ENCODE results near the gene OPCML. TPM values are rescaled to one million over a fixed set of nuclear protein-coding genes. Genes with fewer than 3 reads are reported as not detected.

OPCML gene
- total RNA-seq, 1 donor from 2014 or later = 0.58 TPM

DNA sequence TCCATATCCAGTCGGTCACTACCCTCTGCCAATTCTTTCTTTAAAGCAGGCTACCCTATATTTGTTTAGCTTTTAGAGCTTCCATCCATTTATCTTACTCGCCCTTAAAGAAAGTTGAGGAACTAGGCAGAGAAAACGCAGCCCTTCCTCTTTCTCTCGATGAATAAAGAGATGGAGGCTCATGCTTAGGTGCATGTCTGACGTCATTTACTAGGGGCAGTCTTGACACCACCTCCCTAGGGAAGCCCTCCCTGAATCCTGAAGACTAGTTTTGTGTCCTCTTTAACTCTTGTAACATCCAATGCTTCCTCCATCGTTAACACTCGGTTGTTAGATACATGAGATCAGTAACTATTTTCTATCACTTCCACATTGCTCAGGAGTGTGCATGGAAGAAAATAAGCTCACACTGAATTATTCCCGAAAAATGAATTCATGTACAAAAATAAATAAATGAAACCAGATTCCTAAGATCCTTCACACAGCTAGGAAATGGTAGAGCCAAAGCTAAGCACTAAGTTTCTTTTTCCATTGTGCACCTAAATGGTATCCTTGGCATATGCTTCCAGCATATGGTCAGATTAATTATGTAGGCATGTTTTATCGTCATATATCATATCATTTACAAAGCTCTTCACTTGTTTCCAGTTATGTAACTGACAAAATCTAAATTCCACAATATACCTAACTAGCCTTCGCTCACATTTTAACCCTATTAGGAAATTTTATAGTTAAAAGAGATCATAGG is 291.2 kb downstream of the OPCML start:
- DNase-seq (ENCODE audit: extremely low read depth, low read depth, low spot score) = no peak

DNA sequence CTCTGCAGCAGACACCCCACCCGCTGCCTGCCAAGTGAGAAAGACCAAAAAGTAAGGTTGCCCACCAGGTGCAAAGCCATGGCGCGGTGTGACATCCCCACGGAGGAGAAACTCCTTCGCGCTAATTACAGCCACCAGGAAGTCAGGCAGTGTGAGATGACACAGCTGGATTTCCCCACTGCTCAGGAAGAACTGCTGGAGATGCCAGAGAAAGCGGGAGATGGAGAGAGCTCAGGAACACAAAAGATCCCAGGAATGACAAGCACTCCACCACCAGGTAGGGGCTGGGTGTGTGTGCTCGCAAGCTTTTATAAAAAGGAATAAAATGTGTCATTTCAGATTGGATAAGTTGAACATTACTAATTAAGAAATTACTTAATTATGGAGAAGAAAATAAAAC is 292.7 kb downstream of the OPCML start:
- no peak for DNase-seq (ENCODE audit: extremely low read depth, low read depth, low spot score)

DNA sequence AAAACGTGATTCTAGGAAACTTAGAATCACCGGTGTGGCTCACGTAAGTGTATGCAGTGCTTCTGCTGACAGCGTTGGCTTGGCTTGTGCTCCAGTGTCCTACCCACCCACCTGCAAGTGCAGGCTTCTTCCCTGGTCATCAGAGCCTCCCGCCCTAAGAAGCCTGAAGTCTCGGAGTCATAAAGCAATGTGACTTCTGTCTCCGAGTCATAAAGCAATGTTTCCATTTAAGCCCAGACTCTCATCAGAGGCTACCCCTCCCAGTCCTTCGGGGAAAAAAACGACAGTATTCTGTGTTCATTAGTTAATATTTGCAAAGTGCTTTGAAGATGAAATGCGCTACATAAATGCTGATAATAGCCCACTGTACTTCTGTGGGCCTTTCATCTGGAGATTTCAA is 293.8 kb downstream of the OPCML start:
- DNase-seq (ENCODE audit: extremely low read depth, low read depth, low spot score) = no peak

DNA sequence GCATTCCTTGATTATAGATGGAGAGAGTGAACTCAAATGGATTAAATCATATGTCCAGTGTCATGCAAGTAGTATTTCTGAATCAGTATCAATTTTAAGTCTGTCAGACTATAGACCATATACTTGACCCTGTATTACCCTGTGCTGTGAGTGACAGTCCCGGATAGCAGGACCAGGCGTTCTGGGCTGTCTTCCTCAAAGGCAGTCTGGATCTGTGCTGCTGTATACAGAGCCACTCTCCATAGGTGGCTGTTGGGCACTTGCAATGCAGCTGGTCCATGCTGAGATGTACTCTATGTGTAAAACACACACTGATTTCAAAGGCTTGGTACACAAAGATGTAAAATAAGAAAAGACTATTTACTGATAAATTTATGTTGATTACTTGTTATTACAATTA is 294.3 kb downstream of the OPCML start:
- DNase-seq (ENCODE audit: extremely low read depth, low read depth, low spot score) = no peak

- DNase-seq (ENCODE audit: extremely low read depth, low read depth, low spot score) = no peak
Measured at GRCh38 chr11:133235381-133235780, 296.9 kb downstream of the OPCML start.

GRCh38 chr11:133234883-133235282 is 297.4 kb downstream of the OPCML start:
- DNase-seq (ENCODE audit: extremely low read depth, low read depth, low spot score) = no peak

GRCh38 chr11:133232665-133233064 is 299.6 kb downstream of the OPCML start:
- DNase-seq (ENCODE audit: extremely low read depth, low read depth, low spot score) = no peak

GRCh38 chr11:133230431-133230830 is 301.9 kb downstream of the OPCML start:
- DNase-seq (ENCODE audit: extremely low read depth, low read depth, low spot score) = no peak

DNA sequence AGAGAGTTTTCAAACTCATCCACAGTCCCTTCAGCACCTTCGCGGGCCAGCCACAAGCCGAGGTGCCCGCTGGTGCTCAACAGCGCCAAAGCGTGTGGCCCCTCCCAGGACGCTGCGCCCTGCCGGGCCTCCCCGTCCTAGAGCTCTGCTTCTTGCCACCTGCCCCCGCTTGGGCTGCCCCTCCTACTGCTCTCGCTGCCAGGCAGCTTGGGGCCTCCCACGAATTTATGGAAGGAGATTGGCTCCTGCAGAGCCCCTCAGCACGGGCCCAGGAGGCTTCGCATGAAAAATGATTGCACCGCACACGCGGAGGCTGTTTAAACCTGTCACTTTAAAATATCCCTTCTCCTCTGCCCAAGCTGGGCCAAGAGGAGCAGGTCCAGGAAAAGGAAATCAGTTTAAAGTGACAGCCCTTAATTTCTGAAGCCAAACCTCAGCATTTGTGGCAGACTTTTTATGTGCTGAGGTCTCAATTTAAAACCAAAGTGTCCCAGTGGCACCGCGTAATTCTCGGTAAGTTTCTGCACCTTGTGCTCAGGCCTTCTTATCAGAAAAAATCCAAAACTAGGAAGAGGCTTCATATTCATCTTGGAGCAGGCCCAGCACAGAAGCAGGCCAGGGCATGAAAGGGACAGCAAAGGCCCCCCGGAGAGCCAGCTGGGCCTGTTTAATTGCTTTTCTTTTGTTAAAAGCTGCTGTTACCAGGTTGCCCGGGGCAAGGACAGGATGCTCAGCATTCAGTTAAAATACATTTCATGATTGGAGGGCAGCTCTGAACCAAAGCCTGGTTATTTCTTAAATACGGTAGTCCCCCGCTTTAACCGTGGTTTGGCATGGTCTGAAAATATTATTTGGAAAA is 303.6 kb downstream of the OPCML start:
- DNase-seq (ENCODE audit: extremely low read depth, low read depth, low spot score) = no peak

- DNase-seq (ENCODE audit: extremely low read depth, low read depth, low spot score) = no peak
Measured at GRCh38 chr11:133227632-133228111, 304.6 kb downstream of the OPCML start.

DNA sequence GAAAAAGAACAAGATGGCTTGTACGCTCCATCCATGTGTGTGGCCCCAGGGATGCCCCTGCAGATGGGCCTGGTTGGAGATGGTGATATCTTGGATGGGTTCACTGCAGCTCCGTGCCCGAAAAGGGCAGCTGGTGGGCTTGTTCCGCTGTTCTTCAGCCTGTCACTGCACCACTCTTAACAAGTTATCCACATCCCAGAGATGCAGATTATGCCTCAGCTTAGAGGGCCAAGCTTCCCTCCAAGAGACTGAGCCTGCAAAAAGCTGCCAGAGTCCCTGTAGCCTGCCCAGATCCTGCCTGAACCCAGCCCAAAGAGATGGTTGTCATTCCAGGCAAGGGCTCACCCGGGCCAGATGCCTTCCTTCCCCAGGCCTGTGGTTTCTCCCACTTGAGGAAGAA is 308.0 kb downstream of the OPCML start:
- no peak for DNase-seq (ENCODE audit: extremely low read depth, low read depth, low spot score)

DNA sequence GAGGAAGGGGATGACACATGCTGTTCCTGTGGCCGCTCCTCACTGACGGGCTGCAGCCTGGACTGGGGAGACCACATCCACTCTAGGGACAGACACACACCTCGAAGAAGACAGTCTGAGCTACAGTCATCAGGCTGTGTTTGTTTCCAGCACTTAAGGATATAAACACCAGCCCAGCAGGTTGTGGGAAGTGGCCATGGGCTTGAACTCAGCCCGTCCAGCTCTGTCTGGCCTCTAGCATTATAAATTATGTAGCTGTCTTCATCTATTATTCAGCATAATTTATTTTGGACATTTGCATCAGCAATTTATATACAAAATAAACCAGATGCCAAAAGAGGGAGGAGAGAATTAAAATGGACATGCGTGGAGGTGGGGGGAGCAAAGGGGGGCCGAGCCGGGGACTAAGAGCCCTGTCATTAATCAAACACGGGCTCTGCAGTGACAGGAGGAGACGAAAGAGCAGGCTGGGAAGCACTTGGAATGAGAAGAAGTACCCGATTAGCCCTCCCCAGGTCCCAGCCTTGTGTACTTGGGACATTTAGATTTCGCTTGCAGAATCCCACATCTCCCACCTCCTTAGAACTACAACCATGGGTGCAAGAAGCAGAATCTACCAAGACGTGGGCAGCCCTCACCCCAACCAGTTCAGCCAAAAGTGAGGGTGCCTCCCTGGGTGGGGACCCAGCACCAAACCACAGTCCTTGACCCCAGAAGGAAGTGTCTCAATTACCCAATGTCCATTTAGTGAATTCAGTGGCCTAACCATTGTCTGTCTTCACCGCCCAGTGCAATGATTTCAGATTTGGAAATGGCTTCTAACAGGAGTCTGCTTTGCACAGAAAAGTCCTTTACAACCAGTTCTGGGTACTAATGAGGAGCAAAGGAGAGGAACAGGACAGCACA is 309.6 kb downstream of the OPCML start:
- DNase-seq (ENCODE audit: extremely low read depth, low read depth, low spot score) = no peak

DNA sequence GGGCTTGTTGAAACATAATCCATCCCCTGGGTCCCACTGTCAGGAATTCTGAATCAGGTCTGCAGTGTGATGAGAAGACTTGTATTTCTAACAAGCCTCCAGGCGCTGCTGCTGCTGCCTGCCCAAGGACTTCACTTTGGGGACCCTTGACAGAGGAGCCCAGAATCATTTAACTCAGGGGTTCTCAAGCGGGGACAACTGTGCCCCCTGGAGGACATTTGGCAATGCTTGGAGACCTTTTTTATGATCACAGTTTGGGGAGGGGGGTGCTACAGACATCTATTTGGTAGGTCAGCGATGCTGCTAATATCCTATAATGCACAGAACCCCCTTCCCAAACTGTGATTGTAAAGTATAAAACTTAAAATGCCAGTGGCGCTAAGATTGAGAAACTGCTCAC is 312.8 kb downstream of the OPCML start:
- no peak for DNase-seq (ENCODE audit: extremely low read depth, low read depth, low spot score)

DNA sequence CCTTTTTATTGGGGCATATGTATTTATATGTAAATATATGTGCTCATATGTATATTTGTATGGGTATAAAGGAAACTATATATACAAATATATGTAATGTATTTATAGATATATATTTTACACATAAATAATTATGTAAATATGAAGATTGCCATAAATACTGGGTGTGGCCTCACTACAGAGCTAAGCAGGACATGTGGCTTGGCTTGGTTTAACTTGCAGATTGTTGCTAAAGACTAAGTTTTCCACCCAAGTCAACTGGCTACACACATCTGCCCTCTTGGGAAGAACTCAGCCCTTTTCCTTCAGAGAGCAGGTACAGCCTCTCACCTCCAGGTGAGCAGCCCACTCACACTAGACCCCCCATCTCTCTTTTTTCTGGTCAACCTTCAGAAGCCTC is 315.5 kb downstream of the OPCML start:
- no peak for DNase-seq (ENCODE audit: extremely low read depth, low read depth, low spot score)

GRCh38 chr11:133215596-133216230 is 316.6 kb downstream of the OPCML start:
- DNase-seq (ENCODE audit: extremely low read depth, low read depth, low spot score) = no peak

DNA sequence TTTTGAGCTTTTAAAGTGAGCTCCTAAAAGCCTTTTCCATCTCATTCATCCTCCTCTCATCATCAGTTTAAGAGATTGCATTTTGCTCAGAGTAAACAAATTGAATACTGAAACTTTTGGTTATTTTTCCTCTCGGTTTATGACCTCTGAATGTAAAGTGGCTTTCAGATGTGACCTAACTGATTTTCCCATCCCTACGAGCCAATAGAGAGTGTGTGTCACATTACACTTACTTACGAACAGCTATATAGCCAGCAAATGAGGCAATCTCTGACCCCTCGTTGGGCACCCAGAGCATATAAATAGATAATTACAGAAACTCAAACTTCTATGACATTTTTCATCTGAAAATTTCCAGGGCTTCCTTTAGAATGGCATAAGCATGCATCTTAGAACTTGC is 317.7 kb downstream of the OPCML start:
- no peak for DNase-seq (ENCODE audit: extremely low read depth, low read depth, low spot score)

- DNase-seq (ENCODE audit: extremely low read depth, low read depth, low spot score) = no peak
Measured at GRCh38 chr11:133212201-133212600, 320.1 kb downstream of the OPCML start.

- DNase-seq (ENCODE audit: extremely low read depth, low read depth, low spot score) = no peak
Measured at GRCh38 chr11:133207995-133208394, 324.3 kb downstream of the OPCML start.

- DNase-seq (ENCODE audit: extremely low read depth, low read depth, low spot score) = no peak
Measured at GRCh38 chr11:133206313-133207005, 325.8 kb downstream of the OPCML start.

DNA sequence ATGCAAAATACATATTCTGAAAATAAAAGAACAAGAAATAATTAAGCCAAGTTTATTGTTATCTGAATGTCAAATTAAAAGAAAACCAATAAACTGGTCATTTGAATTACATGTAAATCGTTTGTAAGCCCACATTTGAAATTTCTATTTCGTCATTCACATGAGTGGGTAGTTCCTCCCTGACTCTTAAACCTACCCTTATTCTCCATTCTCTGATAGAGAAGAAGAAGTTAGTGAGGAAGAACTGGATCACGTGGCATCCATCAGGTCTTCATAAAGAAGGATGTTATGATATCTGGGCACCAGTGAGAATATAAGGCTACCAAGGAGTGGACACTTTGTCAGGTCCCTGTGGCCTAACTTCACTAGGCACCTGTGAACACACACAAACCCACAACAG is 328.1 kb downstream of the OPCML start:
- no peak for DNase-seq (ENCODE audit: extremely low read depth, low read depth, low spot score)

All from glomerular endothelial cell (primary cell).